ENCODE measurements around the gene CHD6. TPM values are rescaled to one million over a fixed set of nuclear protein-coding genes. Genes with fewer than 3 reads are reported as not detected.

CHD6 gene
- total RNA-seq, 1 experiment from 2014 or later, result 16.1 TPM

DNA sequence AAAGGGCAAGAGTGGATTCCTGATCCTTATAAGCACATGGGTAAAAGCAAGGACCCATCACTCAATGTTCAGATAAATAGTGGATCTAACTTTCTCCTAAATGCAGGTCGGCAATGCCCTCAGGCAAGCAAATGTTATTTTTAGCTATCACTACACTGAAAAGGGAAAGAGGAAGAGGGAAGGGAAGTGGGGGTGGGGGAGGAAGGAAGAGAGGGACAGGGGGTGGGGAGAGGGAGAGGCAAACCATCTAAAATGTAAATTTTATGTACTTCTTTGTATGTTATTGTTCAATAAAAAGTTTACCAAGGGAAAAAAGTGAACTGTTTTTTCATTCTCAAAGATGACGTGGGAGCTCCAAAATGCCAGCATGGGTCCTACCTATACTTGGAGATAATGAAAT, 44.2 kb downstream of the CHD6 start:
- H3K9me3 ChIP-seq, result no peaks in the 10 kb centered on the region
- H3K4me3 ChIP-seq, result no peak overlapping the region
- DNase-seq, result no peak
- H3K36me3 ChIP-seq, result no peaks in the 10 kb centered on the region
- H3K27me3 ChIP-seq, result no peaks in the 10 kb centered on the region

DNA sequence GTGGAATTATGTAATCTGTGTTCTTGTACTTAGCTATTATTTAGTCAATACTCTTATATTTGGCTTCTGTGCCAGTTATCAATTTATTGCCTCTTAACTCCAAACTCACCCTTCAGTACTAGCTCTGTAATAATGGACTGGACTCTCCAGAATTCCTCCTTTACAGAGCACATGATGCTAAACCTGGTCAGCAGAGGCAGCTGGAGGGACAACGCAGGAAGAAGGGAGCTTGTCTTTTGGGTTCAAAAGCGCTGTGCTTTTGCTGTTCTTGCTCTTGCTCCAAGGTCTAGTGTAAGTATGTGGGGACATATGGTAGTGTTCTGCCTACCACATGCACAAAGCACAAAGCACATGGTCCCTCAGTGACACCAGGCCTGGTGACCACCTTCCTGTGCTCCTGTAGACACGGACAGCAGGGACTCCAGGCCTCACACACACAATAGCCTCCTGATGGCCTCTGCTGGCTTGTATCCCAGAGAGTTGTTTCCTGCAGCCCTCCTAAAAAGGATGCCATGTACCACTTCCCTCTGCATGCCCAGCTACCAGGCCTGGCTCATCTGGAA, 46.1 kb downstream of the CHD6 start:
- DNase-seq, result no peak
- Histone ChIP-seq H3K27me3 (no peaks in the 10 kb centered on the region), H3K36me3 (no peaks in the 10 kb centered on the region), H3K9me3 (no peaks in the 10 kb centered on the region), H3K4me3 (no peak overlapping the region)

DNA sequence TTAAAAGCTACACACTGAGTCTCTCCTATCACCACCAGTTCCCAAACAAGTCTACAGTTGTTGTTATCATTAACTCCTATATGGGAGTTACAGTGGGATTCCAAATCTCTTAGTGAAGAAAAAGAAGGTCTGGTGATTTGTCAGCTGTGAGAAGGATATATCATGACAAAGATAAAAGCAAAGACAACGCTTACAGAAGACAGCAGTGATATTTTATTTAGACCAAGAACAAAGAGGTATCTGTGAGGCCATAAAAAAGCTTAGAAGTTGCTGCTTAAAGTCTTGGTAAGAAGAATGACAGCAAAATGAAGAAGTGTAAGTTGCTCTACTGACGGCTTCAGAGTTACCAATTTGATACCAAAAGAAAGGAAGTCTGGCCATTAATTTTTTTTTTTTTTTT, 47.2 kb downstream of the CHD6 start:
- Histone ChIP-seq H3K9me3 (no peaks in the 10 kb centered on the region), H3K27me3 (no peaks in the 10 kb centered on the region), H3K4me3 (no peak overlapping the region), H3K36me3 (no peaks in the 10 kb centered on the region)
- DNase-seq, result no peak

DNA sequence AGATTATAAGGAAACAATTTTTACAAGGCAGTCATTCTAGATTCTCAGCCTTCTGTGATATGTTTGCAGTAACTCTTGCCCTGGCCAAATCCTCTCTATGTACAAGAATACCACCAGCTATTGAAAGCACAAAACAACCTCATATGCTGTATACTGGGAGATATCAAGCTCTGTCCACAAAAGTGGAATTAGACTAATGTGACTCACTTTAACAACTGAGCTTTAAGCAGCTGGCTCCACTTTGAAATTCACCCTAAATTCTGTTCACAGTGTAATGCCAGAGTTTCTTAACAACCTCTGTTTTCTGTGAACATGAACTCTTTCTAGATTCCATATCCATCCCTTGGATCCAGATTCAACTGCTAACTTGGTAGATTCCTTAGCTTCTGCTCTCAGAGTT, 47.6 kb downstream of the CHD6 start:
- H3K9me3 ChIP-seq, result no peaks in the 10 kb centered on the region
- no peak for DNase-seq
- H3K27me3 ChIP-seq, result no peaks in the 10 kb centered on the region
- no peaks in the 10 kb centered on the region for H3K36me3 ChIP-seq
- H3K4me3 ChIP-seq, result no peak overlapping the region

DNA sequence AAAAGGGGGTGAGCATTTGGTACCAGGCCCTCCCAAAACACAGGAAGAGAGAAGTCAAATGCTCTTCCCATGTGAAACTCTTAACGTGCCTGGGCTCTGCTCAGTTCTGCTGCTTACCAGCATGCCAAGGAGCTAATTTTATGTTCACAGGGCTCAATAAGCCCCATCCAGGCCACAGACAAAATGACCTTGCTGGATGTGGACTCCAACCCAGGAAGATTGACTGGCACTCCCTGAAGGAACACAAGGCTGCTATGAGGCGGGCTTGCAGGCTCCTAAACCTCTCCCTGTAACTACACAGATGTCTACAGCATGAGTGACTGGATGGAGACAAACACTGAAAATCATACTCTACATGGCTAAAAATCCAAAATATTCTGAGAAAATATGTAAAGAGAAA, 50.6 kb downstream of the CHD6 start:
- H3K27me3 ChIP-seq, result no peaks in the 10 kb centered on the region
- no peak overlapping the region for H3K4me3 ChIP-seq
- no peak for DNase-seq
- no peaks in the 10 kb centered on the region for H3K36me3 ChIP-seq
- H3K9me3 ChIP-seq, result no peaks in the 10 kb centered on the region

DNA sequence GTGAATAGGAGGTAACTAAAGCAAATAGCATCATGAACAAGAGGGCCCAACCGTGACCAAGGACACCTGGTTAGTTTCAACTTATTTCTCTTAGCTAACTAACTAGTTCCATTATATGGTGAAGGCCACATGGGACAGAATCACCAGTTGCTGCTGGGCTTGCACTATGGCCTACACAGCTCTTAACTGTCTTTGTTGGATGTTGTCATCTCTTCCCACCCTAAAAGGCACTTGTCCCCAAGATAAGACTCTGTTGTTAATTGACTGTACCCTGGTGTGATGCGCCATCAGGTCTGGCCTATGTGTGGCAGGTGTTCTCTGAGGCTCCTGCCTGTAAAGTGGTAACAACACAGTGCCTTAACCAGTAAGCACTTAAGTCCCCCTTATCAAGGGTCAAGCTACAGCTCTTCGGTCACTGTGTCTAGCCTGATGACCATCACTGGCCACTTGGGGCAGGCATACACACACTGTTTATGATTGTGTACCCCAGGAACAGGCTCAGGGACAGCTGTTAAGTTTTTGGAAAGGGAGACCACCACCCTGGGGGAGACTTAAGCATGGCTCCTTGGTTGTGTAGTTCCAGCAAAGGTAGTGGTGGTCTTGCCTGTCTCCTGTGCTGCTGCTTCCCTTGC, 51.2 kb downstream of the CHD6 start:
- no peak overlapping the region for H3K4me3 ChIP-seq

DNA sequence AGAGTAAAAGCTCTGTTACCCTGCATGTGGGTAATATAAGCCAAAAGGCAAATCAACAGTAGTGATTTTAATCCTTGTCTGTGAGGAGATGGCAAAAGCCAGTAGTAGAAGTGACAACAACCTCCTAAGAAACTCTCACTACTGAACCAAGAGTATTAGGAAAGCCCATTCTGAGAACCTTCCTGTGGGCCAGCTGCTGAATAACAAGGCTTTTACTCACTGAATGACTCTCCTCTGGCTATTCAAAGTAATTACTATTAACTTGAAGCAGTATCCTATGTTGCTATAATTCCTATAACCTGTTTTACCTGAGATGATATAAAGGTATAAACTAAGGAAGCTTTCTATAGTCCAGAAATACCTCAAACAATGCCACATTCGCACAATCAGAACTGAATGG, 55.1 kb downstream of the CHD6 start:
- Histone ChIP-seq H3K9me3 (no peaks in the 10 kb centered on the region), H3K36me3 (no peaks in the 10 kb centered on the region), H3K27me3 (no peaks in the 10 kb centered on the region), H3K4me3 (no peak overlapping the region)
- DNase-seq, result no peak

More for the DNA sequence above, 51.2 kb downstream of the CHD6 start:
- H3K27me3 ChIP-seq, result no peaks in the 10 kb centered on the region
- DNase-seq, result no peak
- no peaks in the 10 kb centered on the region for H3K36me3 ChIP-seq
- H3K9me3 ChIP-seq, result no peaks in the 10 kb centered on the region

DNA sequence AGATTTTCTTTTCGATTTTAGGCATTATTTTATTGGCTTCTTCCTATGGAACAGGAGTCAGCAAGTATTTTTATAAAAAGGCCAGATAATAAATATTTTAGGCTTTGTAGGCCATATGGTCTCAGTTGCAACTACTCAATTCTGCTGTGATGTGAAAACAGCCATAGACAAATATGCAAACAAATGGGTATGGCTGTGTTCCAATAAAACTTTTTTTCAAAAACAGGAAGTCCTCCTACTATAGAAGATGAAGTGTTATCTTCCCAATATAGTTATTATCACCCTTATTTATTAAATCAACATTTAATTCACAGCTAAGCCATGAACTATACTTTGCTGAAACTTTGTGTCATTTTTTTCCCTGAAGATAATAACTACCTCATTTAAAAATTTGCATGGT, 57.2 kb downstream of the CHD6 start:
- no peak for DNase-seq
- no peaks in the 10 kb centered on the region for H3K36me3 ChIP-seq
- no peaks in the 10 kb centered on the region for H3K27me3 ChIP-seq
- no peak overlapping the region for H3K4me3 ChIP-seq
- H3K9me3 ChIP-seq, result no peaks in the 10 kb centered on the region

DNA sequence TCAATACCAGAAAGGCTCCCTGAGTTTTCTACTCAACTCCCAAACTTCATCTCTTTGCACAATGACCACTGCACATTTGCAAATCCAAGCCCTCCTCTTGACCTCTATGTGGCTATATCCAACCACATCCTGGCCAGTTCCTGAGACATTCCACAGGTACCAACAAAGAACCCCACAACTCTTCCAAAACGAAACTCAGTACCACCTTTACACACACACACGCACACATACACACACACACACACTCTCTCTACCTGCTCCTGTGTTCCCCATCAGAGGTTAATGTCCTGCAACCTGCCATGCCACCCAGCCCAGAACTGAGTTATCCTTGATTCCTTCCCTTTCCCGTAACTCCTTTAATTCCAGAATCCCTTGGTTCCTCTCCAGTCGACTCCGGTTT, 58.5 kb downstream of the CHD6 start:
- H3K9me3 ChIP-seq, result no peaks in the 10 kb centered on the region
- no peak overlapping the region for H3K4me3 ChIP-seq
- H3K27me3 ChIP-seq, result no peaks in the 10 kb centered on the region
- no peaks in the 10 kb centered on the region for H3K36me3 ChIP-seq
- no peak for DNase-seq

DNA sequence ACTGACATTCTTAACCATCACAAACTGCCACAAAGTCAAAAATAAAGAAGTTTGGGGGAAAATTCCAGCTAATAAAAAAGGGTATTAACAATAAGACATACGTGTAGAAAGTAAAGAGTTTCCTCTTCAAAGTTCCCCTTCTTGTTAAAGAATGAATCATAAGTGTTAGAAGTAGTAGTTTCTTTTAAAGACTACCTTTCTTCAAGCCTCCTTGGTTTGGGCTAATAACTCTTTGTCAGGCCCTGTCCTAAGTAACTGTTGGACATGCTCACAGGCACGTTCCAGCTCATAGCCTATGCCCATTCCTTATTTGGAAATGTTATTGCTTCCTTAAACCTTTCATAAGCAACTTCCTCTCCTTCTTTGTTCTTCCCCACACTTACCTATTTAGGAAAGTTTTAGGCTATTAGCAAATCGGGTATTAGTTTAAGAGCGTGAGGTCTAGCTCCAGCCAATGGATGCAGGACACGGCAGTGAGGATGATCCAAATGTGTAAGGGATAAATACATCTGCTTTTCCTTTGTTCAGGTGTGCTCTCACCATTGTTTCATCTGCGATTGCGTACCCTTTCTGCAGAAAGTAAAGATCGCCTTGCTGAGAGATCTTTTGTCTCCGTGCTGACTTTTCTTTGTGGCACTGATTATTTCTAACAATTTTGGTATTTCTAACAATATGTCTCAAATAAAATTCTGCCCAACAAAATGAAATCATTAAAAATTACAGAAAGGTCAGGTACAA, 64.9 kb downstream of the CHD6 start:
- Histone ChIP-seq H3K9me3 (peaks cover 4% of the 10 kb centered on the region; the same call in 1 of the 2 replicates), H3K36me3 (peaks cover 8% of the 10 kb centered on the region), H3K4me3 (no peak overlapping the region), H3K27me3 (no peaks in the 10 kb centered on the region)
- no peak for DNase-seq

DNA sequence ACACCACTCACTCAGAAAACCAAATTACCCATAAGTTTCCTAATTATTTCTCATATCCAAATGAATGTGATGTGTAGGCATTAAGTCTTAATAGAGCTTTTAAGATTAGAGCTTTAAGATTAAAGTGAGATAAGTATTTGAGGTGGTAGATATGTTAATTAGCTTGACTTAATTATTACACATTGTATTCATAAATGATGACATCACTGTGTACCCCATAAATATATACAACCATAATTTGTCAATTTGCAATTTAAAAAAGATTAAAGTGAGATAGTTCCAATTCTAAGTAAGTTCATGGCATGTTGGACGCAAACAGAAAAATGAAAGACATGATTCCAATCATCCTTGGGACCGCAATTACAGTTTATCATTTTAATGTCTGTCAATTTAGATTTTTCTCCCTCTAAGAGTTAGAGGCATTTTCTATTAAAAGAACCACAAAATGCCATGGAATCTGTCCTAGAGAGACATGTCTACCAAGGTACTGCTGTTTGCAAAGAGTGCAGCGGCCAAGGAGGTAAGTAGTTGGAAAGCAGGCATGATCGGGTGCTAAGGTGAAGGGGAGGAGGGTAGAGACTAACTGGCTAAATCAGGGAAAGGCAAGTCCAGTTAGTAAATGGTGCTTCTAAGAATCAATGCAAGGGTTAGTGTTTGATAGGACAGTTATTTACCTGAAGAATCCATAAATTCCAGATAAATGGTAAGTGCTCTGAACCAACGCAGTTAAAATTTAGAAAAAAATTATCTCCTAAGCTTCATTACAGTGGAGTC, 65.7 kb downstream of the CHD6 start:
- H3K27me3 ChIP-seq, result no peaks in the 10 kb centered on the region
- H3K9me3 ChIP-seq, result peaks cover 4% of the 10 kb centered on the region; the same call in 1 of the 2 replicates
- no peak overlapping the region for H3K4me3 ChIP-seq
- no peak for DNase-seq
- peaks cover 10% of the 10 kb centered on the region for H3K36me3 ChIP-seq

DNA sequence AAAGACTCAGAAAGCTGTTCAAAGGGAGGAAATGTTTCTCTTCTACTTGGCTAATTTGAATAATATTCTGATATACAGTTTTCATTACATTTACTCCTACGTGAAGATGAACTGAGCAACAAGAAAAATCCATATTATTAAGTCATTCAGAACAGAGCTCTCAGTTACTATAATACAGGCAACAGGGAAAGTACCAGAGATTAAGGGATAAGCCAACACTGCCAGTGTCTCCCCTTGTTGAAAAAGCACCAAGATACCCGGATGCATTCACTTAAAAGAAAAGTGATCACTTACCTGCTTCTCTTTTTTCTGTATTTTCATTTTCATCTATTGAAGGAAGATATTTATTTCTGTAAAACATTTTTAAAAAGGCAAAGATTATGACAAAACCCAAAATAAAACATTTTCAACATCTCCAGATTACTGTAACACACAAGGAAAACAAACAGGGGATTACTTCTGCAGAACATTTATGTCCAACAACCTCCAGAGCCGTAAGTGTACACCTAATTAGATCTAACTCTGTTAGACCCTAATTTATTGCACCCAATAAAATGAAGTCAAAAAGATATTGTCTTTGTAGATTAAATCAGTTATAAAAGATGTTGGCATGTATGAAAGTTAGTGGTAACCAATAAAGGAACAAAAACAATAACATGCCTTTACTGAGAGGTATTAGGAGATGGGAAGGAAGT, 67.0 kb downstream of the CHD6 start:
- Histone ChIP-seq H3K9me3 (peaks cover 4% of the 10 kb centered on the region), H3K36me3 (peaks cover 10% of the 10 kb centered on the region), H3K27me3 (no peaks in the 10 kb centered on the region), H3K4me3 (no peak overlapping the region)
- DNase-seq, result no peak

DNA sequence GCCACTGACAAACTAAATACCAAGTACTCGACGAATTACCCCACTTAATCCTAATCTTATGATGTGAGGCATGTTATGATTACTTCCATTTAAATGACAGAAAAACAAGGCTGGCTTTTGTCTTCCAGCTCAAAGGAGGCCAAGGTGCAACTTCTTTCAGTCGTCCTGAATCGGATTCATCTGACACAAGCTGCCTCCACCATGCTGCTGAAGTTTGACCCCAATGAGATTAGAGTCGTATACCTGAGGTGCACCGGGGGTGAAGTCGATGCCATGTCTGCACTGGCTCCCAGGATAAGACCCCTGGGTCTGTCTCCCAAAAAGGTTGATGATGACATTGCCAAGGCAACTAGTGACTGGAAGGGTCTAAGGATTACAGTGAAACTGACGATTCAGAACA, 71.0 kb downstream of the CHD6 start:
- DNase-seq, result no peak
- Histone ChIP-seq H3K27me3 (no peaks in the 10 kb centered on the region), H3K36me3 (peaks cover 10% of the 10 kb centered on the region), H3K9me3 (peaks cover 4% of the 10 kb centered on the region), H3K4me3 (no peak overlapping the region)

DNA sequence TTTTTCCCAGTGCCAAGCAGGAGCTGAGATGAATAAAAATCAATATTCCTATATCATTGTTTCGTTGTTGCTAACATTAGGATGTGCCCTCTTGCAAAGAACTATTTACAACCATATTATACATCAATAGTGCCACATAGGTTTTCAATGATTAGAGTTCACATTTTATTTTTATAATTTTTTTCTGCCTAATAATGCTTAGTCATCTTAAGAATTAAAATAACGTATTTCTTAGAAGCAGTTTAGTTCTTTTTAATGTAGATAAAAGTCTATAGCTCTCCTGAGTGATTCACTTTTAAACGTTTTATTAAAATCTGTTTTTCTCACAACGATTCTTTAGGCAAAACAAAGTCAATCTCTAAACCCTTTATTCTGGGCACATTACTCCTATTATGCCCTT, 71.6 kb downstream of the CHD6 start:
- H3K9me3 ChIP-seq, result peaks cover 4% of the 10 kb centered on the region
- peaks cover 10% of the 10 kb centered on the region for H3K36me3 ChIP-seq
- no peaks in the 10 kb centered on the region for H3K27me3 ChIP-seq
- no peak for DNase-seq
- no peak overlapping the region for H3K4me3 ChIP-seq

DNA sequence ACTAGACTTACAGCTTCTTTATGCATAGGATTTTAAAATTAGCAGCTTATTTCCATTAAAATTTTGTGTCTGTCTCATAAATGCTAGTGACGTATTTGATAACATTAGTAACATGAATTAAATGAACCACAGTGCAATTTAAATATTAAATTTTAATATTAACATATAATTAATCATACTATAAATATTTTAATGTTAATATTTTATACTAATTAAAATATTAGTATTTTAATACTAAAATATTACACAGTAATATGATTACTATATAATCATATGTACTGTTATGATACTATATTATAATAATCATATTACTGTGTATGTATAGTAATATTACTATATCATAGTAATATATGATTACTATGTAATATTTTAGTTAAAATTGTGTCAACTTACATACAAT, 73.7 kb downstream of the CHD6 start:
- no peak for DNase-seq
- no peak overlapping the region for H3K4me3 ChIP-seq
- peaks cover 3% of the 10 kb centered on the region for H3K36me3 ChIP-seq
- no peaks in the 10 kb centered on the region; the same call in 1 of the 2 replicates for H3K9me3 ChIP-seq
- H3K27me3 ChIP-seq, result no peaks in the 10 kb centered on the region

DNA sequence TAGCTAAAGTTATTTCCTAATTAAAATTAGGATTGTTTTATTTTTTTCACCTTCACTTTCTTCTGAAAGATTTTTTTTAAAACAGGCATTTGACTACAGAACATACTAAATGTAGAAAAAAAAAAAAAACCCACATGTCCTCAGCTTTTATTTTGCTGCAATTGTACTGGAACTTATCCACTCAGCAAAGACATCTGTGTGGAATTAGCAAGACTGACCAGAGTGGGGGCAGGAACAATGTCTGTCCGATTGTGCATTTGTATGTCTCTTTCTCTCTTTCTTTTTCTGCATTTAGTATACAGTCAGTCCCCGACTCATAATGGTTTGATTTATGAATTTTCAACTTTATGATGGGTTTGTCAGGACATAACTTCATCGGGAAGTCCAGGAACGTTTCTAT, 77.3 kb downstream of the CHD6 start:
- no peaks in the 10 kb centered on the region for H3K27me3 ChIP-seq
- H3K4me3 ChIP-seq, result no peak overlapping the region
- no peaks in the 10 kb centered on the region for H3K36me3 ChIP-seq
- peaks cover 2% of the 10 kb centered on the region; the same call in 1 of the 2 replicates for H3K9me3 ChIP-seq
- no peak for DNase-seq

DNA sequence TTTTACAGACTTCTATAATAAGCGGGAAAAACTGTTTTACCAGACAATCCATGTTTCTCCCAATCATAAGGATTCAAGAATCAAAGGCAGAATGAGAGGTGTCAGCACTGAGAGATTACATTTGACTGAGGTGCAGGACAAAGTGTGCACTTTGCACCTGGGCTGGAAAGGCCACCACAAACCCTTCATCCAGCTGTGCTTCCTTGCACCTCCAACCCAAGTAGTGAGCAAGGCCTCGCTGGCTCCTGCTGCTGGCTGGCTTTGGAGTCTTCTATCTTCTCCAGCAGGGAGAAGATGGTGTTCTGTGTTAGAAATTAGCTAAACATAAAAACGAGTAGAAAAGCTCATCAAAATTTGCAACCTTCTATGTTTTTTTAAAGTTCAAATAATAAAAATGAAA, 77.7 kb downstream of the CHD6 start:
- Histone ChIP-seq H3K4me3 (no peak overlapping the region), H3K27me3 (no peaks in the 10 kb centered on the region)
- DNase-seq, result no peak

More for the DNA sequence above, 77.7 kb downstream of the CHD6 start:
- peaks cover 2% of the 10 kb centered on the region; the same call in 1 of the 2 replicates for H3K9me3 ChIP-seq
- H3K36me3 ChIP-seq, result no peaks in the 10 kb centered on the region
